HG02884 (cell line): ENCODE results near the gene PDK4.

Source experiments
- ATAC-seq: cut with Tn5 transposase; IDR thresholded peaks from one replicate; pipeline ENCODE4 v1.9.1; 2021; ENCODE audit warnings: mild to moderate bottlenecking, moderate library complexity; ENCODE audit not compliant: unreplicated experiment

Gene PDK4

GRCh38 chr7:95535662-95536061 lies 60.7 kb downstream of the PDK4 start:
- no peak for ATAC-seq

GRCh38 chr7:95534796-95535195 lies 61.5 kb downstream of the PDK4 start:
- ATAC-seq: no peak
